HG02970 (cell line): Measurements from ENCODE around the gene MCHR1.

Source experiments
- ATAC-seq: cut with Tn5 transposase; IDR thresholded peaks from one replicate; pipeline ENCODE4 v1.9.1; 2021; ENCODE audit warnings: mild to moderate bottlenecking, moderate library complexity, moderate number of reproducible peaks; ENCODE audit not compliant: unreplicated experiment, low FRiP score

The MCHR1 gene, protein sequence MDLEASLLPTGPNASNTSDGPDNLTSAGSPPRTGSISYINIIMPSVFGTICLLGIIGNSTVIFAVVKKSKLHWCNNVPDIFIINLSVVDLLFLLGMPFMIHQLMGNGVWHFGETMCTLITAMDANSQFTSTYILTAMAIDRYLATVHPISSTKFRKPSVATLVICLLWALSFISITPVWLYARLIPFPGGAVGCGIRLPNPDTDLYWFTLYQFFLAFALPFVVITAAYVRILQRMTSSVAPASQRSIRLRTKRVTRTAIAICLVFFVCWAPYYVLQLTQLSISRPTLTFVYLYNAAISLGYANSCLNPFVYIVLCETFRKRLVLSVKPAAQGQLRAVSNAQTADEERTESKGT

GRCh38 chr22:40679249-40679963 lies at the start of gene MCHR1:
TSS of gene MCHR1 (plus strand) at chr22:40679484. CDS start at chr22:40679653, 169 bp downstream.
- no peak for ATAC-seq

- ATAC-seq = no peak
These were observed 47.4 kb upstream of the MCHR1 start for GRCh38 chr22:40631925-40632324.

- no peak for ATAC-seq
These were observed 46.2 kb upstream of the MCHR1 start for GRCh38 chr22:40633036-40633435.

GRCh38 chr22:40634119-40634903 lies 45.0 kb upstream of the MCHR1 start:
- no peak for ATAC-seq

DNA sequence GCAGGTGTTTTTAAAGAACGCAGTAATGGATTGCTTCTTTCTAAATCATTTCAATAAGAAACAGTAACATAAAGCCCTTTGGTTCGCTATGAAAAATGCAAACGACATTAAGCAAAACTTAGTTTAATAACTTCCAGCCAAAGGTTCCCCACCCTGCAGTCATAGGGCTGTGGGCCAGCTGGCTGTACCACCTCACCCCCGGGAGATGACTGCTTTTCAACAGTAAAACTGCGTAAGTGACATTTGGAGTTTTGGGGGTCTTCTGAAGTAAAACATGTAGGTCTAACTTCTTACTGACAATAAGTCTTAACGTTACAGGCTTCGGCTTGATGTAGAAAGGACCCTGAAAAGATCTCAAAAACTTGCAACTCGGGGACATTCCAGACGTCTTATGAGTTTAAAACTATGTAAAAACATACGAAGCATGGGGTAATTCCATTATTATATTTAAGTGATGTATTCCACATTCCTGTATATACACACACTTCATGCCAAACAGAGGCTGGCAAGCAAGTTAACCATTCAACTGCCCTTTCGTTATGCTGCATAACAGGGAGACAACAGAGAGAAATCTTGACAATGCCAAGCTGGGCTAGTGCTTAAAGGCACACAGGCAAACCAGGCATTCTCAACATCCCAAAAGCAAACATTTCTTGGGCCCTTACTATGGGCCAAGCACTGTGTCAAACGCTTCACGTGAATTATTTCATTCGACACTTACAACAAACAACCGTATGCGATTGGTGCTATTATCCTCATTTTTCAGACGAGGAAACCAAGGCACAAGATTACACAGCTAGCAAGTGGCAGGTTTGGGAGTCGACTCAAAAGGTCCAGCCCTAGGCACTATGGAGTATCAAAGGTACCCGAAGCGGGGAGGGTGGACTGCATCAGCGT lies 44.0 kb upstream of the MCHR1 start:
- ATAC-seq = no peak

DNA sequence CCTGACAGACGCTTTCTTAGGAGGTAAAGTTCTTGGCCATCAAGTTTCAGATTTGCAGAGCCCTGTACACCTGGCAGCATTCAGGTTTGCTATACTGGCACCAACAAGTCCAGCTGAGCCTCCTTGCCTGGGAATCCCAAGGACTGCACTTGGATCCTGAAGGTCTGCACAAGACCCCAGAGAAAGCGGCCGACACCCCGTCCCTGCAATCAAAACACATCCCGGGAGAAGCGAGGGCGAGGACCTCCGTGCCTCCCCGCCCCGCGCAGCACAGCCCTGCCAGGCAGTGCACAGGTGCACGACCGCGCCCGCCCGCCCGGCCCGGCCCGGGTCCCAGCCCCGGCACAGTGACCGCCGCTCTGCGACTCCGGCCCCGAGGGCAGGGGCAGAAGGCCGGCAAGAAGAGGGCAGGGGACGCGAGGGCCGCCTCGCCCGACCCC lies 43.3 kb upstream of the MCHR1 start:
- ATAC-seq = peak; percentile 11

DNA sequence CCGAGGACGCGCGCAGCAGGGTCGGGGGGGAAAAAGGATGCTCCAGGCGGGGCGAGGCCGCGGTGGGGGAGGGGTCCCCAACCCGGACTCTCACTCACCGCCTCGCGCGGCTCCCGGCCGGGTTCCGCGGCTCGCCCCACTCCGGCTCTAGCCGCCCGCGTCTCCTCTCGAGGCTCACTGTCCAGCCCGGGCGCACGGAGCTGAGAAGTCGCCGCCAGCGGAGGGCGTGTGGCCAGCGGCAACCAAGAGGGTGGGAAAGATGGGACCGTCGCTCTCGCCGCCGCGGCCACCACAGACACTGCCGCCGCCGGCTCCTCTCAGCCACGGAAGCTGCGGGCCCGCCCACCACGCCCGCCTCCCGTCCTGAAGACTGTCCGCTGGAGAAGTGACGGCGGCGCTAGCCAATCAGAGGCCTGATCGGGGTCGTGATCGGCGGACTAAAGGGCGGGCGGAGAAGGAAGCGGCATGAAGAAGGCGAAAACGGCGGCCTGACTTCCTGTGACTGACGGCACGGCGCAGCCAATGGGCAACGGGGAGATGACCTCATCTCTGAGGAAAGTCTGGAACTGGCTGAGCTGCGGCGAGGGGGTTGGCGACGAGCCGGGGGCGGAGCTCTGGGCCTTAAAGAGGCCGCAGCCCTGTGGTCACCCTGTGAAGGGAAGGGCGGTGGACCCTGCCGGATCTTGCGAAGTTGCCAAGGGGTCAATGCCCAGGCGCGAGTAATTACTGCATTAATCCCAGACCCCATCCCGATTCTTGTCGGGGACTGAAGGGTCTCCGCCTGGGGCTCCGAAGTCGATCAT lies 42.7 kb upstream of the MCHR1 start, which contains the start of gene MRTFA:
TSS of gene MRTFA (minus strand) at position 340 of the 803 bp plus-strand sequence.
- peak; percentile 90 for ATAC-seq

DNA sequence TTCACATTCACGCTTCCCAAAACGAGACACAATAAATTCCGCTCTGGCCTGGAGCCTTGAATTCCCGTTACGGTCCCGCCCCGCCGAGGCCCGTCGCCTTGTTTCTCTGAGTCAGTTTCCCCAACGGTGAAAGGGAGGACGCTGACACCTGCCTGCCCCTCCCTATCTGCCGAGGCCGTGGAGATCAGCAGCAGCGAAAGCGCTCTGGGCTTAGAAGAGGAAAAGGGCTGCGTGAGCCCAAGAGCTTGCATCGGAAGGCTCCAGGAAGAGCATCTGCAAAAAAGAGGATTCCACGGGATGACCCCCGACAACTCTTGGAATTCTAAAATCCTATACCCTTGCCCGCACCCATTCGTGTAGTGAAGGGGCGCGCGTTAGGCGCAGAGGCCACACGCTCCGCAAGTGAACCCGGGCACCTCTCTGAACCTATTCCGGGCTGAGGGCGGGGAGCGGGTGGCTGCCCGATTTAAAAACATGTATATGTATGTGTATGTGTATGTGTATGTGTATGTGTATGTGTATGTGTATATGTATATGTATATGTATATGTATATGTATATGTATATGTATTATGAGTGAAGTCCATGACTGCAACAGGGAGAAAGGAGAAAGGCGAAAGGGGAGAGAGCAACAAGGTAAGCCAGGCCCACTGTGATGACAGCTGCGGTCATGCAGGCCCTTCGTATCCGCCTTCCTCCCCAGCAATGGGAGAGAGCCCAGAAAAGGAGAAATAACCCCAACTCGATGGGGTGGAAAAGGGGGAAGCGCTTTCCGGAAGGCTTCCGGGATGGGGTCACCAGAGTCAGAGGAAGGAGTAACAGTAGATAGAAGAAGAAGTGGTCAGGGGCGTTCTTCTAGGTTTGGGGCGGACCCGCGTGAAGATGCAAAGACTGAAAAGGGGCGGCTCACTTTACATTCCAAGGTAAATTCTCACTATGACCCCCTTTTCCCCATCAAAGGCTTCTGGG lies 41.8 kb upstream of the MCHR1 start:
- ATAC-seq = no peak

DNA sequence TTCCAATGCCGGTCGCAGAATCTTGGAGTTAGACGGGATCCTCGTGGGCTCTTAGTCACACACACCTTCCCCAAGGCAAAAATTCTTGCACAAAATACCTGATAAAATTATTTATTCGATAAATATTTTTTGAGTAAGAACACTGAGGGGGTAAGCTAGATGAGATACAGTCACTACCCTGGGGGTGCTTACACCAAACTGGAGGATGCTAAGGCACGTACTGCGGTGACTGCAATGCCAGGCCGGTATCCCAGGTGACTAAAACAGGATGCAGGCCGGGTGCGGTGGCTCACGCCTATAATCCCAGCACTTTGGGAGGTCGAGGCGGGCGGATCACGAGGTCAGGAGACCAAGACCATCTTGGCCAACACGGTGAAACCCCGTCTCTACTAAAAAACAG lies 41.0 kb upstream of the MCHR1 start:
- no peak for ATAC-seq

GRCh38 chr22:40641269-40641668 lies 38.0 kb upstream of the MCHR1 start:
- no peak for ATAC-seq

DNA sequence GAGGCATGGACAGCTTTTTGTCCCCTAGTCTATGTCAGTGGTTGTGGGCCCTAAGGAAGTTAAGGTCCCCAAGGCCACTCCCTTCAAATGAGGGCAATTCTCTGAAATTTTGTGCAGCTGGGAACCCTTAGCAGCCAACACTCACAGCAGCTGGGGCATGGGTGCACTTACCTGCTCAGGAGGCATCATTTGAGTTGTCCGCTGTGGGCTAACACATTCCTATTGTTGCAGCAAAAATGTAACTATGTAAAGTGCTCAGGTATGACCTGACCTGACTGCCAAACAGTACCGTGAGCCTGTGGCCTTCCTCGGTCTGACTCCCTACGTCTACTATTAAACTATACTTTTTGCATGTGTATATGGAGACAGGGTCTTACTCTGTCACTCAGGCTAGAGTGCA lies 37.0 kb upstream of the MCHR1 start:
- no peak for ATAC-seq

- ATAC-seq = no peak
These were observed 33.6 kb upstream of the MCHR1 start for GRCh38 chr22:40645579-40646197.

DNA sequence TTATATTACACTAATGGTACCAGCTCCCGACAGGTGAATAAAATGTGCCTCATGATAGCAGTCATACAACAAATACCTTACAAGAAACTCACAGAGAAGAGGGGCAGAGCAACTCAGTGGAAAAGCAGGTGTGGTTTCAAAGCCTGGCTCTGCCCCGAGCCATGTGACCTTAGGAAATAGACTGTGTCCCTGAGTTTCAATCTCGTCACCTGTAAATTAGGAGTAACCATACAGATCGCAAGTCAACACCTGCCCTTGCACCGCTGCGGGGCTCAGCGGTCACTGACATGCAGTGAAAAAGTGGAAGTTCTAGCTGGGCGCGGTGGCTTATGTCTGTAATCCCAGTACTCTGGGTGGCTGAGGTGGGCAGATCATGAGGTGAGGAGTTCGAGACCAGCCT lies 30.9 kb upstream of the MCHR1 start:
- no peak for ATAC-seq

DNA sequence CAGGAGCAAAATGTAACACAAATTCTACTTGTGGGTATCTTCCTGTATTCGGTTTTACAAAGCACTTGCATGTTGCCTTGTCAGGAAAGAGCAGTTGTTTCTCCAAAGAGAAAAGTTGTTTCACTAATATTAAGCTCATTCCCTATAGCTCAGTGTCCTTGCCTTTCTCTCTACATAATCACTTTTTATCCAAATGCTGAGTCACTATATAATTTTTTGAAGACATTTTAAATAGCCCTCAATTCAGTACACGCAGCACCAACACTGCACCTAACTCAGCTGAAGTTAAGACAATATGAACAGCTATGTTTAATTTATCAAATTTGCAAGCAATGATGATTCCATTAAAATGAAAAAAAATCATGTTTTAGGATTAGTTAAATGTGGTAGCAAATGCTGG lies 28.2 kb upstream of the MCHR1 start:
- no peak for ATAC-seq

DNA sequence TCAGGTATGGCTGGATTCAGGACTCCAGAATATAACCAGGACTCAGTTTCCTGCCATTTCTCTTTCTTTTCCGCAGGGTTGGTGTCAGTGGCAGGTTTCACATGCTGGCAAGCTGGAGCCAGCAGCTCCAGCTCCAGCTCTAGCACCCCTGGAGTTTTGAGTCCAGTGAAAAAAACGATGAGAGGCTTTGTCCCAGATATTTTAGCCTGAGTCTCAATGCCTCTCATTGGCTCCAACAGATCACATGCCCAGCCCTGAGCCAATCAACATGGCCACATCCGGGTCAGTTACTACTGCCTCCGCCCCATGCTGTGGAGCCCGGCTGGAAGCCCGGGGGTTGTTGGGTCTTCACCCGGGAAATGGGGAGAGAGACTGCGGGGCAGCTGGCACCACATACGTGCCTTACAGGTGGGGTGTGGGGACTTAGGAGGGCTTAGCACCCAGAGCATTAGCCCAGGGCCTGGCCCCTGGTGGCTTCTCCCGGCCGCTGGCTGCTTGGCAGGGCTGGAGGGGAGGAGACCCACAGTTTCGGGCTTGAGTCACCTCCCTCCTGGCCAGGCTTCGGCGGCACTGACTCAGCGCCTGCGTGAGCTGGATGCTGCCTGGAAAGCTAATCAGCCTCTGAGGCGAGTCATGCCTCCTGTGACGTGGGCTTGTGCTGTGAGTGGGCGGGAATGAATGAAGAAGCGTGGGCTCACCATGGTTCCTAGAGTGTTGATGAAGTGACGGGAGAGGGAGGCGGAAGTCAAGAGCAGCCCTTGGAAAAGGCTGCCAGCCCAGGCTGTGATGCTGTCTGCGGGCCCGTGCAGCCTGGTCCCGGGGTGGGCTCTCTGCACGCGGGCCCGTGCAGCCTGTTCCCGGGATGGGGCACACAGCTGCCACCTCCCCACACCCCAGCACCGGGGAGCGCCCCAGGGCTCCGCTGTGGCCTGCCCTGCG lies 27.5 kb upstream of the MCHR1 start:
- peak; percentile 77 for ATAC-seq

- no peak for ATAC-seq
These were observed 25.9 kb upstream of the MCHR1 start for GRCh38 chr22:40653361-40653760.
